HG02981 (cell line): ENCODE results near the gene LSM10.

Experiments used
- ATAC-seq: cut with Tn5 transposase; IDR thresholded peaks from one replicate; pipeline ENCODE4 v1.9.1; 2021; ENCODE audit warnings: mild to moderate bottlenecking, moderate library complexity; ENCODE audit not compliant: unreplicated experiment

Gene LSM10

DNA sequence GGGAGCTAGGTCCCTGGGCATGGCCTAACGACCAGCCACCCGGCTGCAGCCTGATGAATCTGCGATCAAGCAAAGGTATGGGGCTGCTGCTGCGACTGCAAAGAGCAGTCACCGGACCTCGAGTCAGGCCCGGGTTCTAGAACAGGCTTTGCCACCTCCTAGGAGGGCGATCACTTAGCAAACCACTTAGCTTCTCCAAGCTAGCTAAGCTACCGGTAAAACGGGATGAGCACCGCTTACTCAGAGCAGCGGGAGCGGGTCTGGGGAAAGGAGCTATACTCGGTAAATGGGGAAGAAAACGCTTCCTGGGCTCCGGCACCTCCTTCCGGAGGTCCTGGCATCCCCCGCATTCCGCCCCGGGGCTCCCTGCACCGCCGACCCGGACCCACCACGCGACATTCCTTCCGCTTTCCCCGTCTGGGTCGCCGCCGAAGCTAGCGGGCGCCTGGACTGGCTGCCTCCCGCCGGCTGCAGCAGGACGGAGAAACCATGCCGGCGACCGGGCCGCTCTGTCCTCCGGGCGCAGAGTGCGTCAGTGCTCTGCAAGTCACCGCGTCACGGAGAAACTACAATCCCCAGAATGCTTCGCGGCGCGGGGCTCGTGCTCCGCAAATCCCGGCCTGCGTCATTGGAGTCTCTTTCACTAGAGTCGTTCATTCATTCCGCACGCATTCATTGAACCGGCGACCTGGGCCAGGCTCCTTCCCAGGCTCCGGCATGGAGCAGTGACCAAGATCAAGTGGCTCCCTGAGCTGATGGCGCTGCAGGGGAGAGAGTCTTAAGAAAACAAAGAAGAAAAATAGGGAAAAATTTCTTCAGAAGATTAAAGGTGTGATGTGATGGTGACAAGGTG is at the start of gene LSM10:
Gene LSM10, minus strand, starts transcription at position 531 of the 853 bp plus-strand sequence. CDS start 3,779 bp downstream, outside the sequence.
- peak; percentile 63 for ATAC-seq

GRCh38 chr1:36447450-36447849 is 49.7 kb upstream of the LSM10 start:
- ATAC-seq: no peak

GRCh38 chr1:36446746-36447145 is 49.0 kb upstream of the LSM10 start:
- ATAC-seq: no peak

GRCh38 chr1:36446271-36446670 is 48.6 kb upstream of the LSM10 start:
- ATAC-seq: no peak

GRCh38 chr1:36443297-36443696 is 45.6 kb upstream of the LSM10 start:
- ATAC-seq: no peak

DNA sequence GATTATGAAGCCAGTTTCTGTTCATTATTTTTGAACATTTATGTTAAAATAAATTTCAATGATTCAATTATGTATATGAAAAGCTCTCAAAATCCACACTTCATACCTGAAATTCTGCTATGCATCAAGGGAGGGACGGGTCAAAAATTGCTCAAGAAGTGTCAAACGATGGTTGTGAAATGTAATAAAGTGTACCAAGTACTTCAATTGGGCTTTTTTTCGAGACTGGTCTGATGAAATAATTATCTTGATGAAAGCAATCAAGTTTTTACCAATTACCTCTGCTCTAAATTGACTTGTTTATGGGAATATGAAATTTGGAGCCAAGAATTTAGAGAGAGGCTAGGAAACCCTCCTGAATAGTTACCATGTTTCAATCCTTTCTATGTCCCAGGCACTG is 44.6 kb upstream of the LSM10 start:
- ATAC-seq: no peak

DNA sequence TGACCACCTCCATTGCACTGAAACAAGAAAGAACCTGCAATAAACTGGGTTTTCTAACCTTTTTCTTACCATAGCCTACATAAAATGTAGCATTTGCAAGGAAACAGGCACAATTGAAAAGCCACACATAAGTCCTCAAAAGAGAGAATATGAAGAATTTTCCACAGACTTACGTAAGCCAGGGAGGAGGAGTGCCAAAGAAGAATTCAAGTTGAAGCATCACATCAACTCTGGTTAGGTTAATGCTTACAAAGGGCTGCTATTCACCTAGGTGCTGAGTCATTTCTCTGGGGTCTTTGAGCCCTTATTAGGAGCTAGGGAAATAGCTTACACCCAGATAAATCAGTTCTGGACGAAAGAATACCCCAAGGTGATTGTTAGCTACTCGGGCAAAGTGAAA is 42.9 kb upstream of the LSM10 start:
- no peak for ATAC-seq

- ATAC-seq: no peak
These were observed 42.3 kb upstream of the LSM10 start for GRCh38 chr1:36440044-36440443.

GRCh38 chr1:36438715-36439114 is 41.0 kb upstream of the LSM10 start:
- ATAC-seq: no peak

DNA sequence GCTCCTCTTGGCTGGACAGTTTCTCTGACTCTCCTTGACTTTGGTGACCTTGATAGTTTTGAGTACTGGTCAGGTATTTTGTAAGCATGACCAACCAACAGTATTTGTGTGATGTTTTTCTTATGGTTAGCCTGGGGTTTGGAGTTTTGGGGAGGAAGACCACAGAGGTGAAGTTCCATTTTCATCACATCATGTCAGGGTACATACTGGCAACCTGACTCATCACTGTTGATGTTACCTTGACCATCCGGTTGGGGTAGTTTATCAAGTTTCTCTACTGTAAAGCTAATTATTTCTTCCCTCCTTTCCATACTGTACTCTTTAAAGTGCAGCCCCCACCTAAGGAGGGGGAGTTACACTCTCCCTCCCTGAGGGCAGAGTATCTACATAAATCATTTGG is 39.1 kb upstream of the LSM10 start:
- ATAC-seq: no peak

DNA sequence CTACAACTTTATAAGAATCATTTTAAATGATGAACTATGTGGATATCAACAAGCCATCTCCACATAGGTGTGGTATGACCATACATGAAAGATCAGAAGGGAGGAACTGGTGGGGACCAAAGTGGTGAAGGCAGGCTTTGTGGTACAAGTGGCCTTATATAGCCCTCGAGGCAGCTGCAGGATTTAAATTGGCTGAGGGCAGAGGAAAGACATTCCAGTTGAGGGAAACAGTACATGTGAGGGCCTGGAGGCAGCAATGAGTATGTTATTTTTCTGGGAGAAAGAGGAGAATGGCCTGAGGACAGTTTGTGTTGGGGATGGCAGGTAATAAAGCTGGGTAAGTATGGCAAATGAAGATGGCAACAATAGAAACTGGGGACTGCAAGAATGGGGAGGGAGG is 35.4 kb upstream of the LSM10 start:
- ATAC-seq: no peak

DNA sequence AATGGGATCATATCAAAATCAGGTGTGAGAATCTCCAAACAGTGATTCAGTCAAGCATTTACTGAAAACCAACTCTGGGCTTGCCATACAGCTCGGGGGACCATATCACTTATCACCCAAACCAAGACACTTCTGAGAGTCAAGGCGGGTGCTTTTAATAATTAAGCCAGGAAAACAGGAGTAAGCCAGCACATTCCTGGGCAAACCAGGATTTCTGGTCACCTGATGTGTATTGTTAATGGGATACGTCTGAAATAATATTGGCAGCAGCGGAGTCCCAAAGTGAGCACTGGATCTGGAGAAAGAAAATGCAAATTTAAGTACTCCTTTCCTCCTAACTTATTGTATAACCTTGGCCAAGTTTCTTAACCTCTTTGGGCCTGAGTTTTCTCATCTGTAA is 34.9 kb upstream of the LSM10 start:
- no peak for ATAC-seq

- no peak for ATAC-seq
These were observed 28.1 kb upstream of the LSM10 start for GRCh38 chr1:36425791-36426190.

DNA sequence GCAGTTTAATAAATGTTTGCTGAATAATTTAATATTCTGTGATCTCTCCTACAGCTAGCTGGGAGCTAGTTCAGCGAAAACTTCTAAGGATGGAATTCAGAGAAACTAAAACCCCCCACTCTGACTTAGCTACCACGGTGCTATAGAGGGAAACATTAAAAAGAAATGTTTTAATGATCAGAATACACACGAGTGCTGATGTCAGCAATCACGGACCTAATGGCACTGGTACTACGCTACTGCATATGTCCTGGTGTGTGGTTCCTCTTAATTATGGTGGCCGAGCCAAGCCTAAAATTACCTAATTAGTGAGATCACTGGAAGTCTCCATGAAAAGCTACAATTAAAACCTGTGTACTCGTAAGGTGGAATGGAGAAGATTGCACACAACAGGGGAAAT is 23.9 kb upstream of the LSM10 start:
- no peak for ATAC-seq

DNA sequence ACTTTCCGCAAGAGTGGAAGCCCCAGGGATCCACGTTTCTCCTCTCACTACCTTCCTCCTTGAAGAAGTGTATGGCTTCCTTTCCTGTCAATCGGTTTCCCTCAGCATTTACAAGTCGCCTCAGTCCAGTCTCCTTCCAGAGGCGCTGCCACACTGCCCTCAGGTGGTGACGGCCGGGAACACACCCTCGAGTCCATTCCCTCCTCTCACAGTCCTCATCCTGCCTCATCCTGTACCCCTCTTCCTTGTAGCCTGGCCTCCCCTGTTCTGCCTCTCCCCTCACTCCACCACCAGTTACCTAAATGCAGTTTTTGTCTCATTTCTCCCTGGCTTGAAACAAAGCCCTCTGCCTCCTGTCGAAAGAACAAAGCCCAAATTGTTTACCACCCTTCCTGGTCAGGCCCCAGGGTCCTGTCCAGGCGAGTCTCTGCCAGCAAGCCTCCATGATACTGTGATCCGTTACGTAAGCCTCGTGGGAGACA is 23.2 kb upstream of the LSM10 start:
- no peak for ATAC-seq

DNA sequence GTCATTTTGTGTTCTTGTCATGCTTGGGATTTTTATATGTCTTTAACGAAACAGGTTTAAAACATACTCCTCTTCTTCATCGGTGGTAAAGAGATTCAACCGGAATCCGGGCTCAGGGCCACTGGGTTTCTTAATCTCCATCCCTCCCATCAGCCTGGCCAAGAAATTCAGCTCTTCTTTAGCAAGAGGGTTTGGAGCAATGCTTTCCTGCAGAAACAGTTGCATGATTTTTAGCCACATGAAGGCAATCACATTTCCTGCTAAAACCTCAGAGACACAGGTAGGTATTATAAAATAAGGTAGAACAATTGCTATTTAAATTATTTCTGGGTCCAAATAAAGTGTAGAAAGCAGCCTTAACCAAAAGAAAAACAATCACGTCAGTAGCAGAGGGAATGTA is 22.7 kb upstream of the LSM10 start:
- no peak for ATAC-seq

- ATAC-seq: no peak
These were observed 21.9 kb upstream of the LSM10 start for GRCh38 chr1:36419569-36419968.

DNA sequence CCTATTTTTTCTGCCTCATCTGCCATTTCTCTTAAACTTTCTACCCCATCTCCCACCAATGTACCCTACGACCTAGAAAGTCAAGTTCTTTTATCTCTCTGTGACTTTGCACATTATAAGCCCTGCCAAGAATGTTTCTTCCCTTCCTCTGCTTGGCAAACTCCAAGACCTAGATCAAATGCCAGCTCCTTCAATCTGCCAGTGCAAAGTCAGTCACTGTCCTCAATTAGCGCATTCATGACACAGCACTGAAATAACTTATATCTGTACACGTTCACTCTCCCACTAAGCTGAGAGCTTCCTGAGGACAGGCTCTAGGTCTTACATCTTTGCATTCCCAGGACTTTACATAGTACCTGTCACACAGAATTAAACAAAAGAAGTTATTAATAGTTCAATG is 21.4 kb upstream of the LSM10 start:
- ATAC-seq: no peak

DNA sequence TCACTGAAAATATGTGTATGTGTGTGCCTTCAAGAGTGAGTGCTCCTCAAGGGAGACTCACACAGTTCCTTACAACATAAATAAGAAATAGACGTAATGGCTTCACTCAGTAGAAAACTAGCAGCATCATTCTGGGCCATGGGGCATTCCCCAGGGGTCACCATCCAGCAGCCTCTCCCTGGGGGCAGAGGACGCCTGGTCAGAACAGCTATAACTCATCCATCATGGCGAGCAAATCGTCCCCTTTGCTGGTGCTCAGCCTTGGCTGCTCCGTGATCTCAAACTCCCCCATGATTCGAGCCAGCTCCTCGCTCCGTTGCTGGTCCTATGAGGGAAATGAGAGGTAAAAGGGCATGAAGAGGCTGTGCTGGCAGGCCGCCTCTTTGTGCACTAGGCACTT is 20.2 kb upstream of the LSM10 start:
- ATAC-seq: no peak

DNA sequence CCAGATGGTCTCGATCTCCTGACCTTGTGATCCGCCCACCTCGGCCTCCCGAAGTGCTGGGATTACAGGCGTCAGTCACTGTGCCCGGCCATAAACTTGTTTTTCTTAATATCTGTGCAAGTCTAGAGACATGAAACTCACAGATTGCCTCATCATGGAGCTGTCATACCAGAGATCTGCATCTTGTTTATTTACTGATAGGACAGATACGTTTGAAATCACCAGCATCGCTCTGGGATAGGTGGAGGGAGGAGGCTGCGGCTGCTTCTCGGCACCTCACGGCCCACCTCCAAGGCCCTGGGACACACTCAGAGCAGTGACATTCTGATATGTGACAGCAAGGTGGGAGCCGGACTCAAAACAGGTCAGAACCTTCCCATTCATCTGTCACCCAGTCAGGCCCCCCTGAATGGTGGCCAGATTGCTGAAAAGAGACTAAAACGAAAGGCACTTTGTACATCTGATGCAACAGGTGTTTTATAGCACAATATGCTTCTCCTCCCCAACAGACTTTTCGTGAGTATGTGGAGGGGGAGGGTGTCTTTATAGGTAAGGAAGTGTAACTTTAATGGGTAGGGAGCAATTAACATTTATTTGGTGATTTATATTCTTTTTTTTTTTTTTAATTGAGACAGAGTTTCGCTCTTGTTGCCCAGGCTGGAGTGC is 18.1 kb upstream of the LSM10 start:
- no peak for ATAC-seq

- no peak for ATAC-seq
These were observed 16.7 kb upstream of the LSM10 start for GRCh38 chr1:36414384-36414783.
